ENCODE measurements around the gene MUC15. TPM values are rescaled to one million over a fixed set of nuclear protein-coding genes. Genes with fewer than 3 reads are reported as not detected.
A peak's percentile ranks its signal among the peaks of the same experiment; 100 is the strongest.

MUC15 gene
- total RNA-seq, 1 experiment from 2014 or later = not detected

DNA sequence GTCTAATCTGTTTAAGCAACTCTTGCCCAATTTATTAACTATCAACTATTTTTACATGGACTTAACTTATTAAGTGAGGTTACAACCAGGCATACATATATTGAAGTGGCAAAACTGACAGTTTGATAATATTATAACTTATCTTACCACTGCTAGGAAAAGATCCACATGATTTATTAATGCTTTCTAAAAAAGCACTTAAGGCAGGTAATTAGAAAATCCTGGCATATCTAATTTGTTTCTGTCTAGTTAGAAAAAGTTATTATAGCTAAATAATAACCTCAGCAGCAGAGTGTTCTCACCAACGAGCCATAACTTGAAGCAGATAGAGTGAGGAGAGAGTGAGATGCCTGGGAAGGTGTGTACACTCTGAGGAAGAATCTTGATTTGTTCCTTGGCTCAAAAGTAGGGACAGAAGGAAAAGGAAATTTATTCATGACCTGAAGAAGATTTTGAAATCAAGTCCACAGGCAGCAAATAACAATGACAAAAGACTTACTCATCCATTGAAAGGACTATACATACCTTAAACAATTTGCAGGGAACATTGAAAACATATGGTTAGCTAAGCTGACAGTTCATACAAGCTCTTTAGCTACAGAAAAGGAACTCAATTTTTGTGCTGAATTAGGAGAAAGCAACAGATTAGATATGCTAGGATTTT, 7.1 kb upstream of the MUC15 start:
- peak; percentile 1 for DNase-seq (ENCODE audit: low read depth)

DNA sequence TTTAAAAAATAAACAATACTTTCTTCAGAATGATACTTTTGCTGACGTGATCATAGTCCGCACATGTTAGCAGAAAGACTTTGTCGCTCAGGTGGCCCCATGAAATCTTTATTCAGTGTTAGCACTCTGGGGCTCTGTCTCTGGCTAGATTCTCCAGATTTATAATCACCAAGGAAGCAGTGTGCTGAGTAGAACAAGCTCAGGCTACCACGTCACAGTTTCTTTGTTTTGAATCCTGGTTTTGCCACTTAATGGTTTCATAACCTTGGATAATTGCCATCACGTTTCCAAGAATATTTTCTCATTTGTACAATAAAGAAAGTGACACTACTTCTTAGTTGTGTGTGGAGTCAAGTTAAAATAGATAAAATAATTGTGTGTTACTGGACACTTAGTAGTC, 3.9 kb upstream of the MUC15 start:
- no peak for DNase-seq (ENCODE audit: low read depth)

DNA sequence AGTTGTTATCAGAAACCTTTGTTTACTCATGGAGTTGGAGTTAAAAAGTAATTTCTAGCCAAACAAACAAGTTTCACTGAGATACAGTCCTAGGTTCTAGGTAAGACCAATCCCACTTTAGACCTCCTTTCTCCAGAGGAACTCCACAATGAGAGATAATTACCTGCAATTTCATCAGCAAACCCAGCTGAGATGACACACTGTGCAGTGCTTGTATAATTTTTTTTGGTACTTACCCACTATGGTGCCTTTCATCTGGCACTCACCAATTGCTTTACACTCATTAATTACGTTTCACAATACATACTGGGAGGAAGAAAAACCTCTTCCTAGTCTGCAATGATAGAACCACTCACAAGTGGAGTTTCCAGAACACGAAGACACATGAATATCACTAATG, 1.8 kb upstream of the MUC15 start:
- DNase-seq (ENCODE audit: low read depth) = no peak

GRCh38 chr11:26572770-26573402, 823 bp upstream of the MUC15 start:
- DNase-seq (ENCODE audit: low read depth) = no peak

- no peak for DNase-seq (ENCODE audit: low read depth)
Observed at GRCh38 chr11:26569646-26570045, 2.4 kb downstream of the MUC15 start.

DNA sequence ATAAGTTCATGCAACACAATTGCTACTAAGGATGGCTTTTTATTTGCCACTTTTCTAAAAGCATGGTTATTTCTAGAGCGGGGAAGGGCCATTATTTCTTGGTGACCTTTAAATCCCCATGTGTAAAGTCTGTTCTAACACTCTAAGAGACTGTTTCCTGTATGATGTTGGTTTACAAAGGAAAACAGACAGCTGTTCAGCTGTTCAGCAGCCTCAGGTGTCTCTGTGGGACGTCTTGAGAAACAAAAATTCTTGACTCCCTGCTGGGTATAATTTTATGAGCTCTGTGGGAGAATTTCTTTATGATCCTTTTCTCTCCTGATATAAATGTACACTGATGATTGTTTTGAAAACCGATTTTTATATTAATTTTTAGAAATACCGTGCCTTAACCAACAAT, 13.9 kb downstream of the MUC15 start:
- DNase-seq (ENCODE audit: low read depth) = no peak

DNA sequence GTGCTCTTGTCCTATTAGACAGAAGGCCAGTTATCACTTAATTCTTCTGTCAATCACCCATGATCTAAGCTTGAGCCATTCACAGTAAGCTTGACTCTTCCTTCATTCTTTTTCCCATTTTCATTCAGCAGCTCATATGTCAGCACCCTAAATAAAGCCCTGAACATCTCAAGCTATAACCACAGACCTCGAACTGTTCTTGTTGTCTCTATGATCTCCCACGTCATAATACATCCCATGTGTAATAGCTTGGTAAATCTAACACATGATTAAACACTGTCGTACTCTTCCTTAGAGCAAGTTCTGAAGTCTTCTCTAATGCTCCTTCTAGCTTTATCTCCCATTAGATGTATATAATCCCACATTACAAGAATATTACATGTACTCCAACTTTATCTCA, 14.4 kb downstream of the MUC15 start:
- no peak for DNase-seq (ENCODE audit: low read depth)

DNA sequence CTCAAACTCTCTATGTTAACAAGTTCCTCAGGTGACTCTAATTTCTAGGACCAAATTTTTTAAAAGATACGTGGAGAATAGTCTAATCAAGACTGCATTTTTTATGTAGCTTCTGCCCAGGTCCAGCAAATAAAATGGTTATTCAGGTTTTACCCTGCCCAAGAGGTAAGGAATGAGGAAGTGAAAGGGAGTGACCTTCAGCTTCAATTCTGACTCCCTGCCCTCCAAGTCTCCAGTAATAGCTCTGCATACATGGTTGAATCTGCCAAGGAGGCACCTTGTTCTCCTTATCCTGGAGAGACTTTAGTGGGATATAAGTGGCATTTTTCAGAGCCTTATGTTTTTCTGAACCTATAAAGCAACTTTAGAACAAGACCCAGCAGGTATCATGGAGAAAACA, 15.5 kb downstream of the MUC15 start:
- DNase-seq (ENCODE audit: low read depth) = no peak

- no peak for DNase-seq (ENCODE audit: low read depth)
Observed at GRCh38 chr11:26554455-26554854, 17.6 kb downstream of the MUC15 start.

GRCh38 chr11:26553182-26553581, 18.9 kb downstream of the MUC15 start:
- DNase-seq (ENCODE audit: low read depth) = no peak

DNA sequence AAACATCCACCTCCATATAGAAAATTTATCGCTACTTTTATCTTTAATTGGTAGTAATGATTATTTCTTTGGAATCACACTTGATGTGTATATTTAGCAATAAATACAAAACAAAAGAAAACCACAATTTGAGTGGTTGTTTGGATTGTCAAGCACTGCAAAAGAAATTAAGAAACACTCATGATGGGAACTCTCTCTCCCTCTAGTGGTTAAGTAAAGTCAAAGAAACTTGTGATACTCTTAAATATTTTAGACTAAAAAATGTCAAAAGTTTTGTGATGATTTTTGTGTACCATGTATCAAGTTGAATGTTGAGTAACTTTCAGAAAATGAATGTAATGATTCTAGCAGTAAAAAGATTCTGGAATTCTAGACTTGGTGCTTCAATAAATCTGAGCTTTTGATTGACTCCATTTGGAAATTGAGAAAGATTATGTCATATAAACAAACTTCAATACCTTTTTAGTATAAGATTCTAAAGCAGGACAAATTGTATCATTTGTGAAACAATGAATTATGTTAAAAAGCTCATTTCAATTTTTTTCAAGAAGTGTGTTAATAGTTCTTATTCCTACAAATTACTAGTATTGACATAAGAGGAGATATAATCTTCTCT, 20.8 kb downstream of the MUC15 start:
- DNase-seq (ENCODE audit: low read depth) = no peak

- no peak for DNase-seq (ENCODE audit: low read depth)
Observed at GRCh38 chr11:26550022-26550421, 22.0 kb downstream of the MUC15 start.

GRCh38 chr11:26549176-26549575, 22.9 kb downstream of the MUC15 start:
- DNase-seq (ENCODE audit: low read depth) = no peak

- DNase-seq (ENCODE audit: low read depth) = no peak
Observed at GRCh38 chr11:26541870-26542269, 30.2 kb downstream of the MUC15 start.

GRCh38 chr11:26539517-26539916, 32.5 kb downstream of the MUC15 start:
- no peak for DNase-seq (ENCODE audit: low read depth)

DNA sequence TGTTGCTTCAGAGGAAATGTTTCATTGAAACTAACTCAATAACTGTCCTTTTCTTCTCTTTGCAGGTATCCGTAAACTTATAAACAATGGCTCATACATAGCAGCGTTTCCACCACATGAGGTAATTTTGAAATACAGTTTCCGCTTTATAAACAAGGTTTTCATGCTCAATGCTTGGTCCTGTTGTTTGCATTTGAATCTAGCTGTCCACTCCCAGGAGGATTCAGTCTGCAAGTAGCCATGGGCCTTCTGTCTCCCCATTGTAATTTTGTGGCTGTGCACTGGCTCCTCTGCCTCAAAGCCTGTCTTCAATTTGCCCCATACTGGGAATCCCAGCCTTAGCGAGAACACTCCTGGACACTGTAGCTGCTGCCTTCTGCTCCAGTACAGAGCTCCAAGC, 34.7 kb downstream of the MUC15 start:
- DNase-seq (ENCODE audit: low read depth) = no peak

DNA sequence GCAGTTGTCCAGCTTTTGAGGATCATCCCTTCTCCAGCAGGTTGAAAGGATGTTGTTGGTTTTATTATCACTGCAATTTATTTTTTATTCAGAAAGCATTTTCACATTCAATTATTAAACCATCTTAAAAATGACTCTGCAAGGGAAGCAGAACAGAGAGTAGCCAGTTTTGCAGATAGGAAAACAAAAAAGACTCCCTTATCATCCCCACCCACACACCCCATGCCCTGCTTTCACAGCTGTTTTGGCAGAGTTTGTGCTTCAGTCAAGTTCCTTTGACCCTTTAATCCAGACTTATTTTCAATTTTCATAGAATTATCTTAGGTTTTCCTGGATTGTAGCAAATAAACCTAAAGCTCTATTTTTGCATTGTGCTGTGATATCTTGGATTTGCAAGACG, 44.4 kb downstream of the MUC15 start:
- DNase-seq (ENCODE audit: low read depth) = no peak

DNA sequence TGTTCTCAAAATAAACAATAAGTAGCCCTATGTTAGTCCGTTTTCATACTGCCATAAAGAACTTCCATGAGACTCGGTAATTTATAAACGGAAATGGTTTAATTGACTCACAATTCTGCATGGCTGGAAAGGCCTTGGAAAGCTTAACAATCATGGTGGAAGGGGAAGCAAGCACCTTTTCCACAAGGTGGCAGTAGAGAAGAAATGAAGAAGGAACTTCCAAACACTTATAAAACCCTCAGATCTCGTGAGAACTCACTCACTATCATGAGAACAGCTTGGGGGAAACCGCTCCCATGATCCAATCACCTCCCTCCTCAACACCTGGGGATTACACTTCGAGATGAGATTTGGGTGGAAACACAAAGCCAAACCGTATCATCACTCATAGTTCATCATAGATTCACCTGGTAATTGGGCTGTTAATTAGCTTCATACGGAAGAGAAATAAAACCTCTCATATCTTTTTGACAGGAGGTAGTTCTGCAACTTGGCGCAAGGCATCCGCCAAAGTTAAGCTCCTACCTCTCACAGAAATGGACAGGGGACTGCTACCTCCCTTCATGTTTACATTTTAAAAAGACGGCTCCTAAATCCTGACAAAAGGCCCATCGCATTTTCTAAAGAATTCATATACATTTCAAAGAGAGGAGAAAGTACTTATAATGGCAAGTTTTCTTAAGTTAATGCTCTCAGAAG, 49.0 kb downstream of the MUC15 start:
- peak; percentile 64 for DNase-seq (ENCODE audit: low read depth)

- no peak for DNase-seq (ENCODE audit: low read depth)
Observed at GRCh38 chr11:26519469-26519868, 52.6 kb downstream of the MUC15 start.

- no peak for DNase-seq (ENCODE audit: low read depth)
Observed at GRCh38 chr11:26512196-26512595, 59.9 kb downstream of the MUC15 start.

DNA sequence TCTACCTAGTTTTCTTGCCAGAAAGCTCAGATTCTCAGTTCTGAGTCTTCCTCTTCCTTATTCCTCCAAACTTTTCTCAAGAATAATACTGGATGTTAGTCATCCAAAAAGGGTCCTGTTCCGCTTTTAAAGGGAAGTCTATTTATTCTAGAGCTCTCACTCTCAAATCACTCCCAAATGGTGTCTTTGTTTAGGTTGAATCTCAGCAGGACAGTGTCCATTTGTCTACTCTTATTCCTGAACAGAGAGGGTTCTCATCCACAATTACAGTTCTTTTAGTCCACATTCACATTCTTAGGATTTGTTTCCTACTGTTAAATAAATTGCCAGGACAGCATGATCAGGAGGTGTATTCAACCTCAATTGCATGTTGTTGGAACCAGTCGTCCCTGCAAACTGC, 61.3 kb downstream of the MUC15 start:
- no peak for DNase-seq (ENCODE audit: low read depth)

- no peak for DNase-seq (ENCODE audit: low read depth)
Observed at GRCh38 chr11:26510164-26510563, 61.9 kb downstream of the MUC15 start.

Data from HT1080 (cell line).